Muscle of leg (tissue), 11 donors: ENCODE data around the gene LRWD1. TPM values are rescaled to one million over a fixed set of nuclear protein-coding genes. Genes with fewer than 3 reads are reported as not detected.
"Not testable (repeated sequence)": the region's sequence is repeated elsewhere in the genome, so short reads cannot be mapped to it uniquely, and the experiment has no call there.

Experiments used
- DNase-seq: peaks from one replicate; pipeline ENCODE4 v3.0.0; 2013
- H3K27ac ChIP-seq: one replicate; pipeline ENCODE4 v1.5.1; 2013; ENCODE audit warnings: mild to moderate bottlenecking, low read length, control low read depth
- H3K27me3 ChIP-seq: one replicate; pipeline ENCODE4 v1.6.1; 2013; ENCODE audit warnings: low read length; ENCODE audit not compliant: control insufficient read depth, insufficient read depth
- H3K36me3 ChIP-seq: one replicate; pipeline ENCODE4 v1.6.1; 2013; ENCODE audit warnings: low read length; ENCODE audit not compliant: control insufficient read depth, insufficient read depth
- H3K4me1 ChIP-seq: one replicate; pipeline ENCODE4 v1.6.1; 2013; ENCODE audit warnings: low read length; ENCODE audit not compliant: control insufficient read depth, insufficient read depth
- H3K4me3 ChIP-seq: one replicate; pipeline ENCODE4 v1.5.1; 2013; ENCODE audit warnings: low read length, control low read depth
- H3K9me3 ChIP-seq: replicated peaks from 2 replicates; pipeline ENCODE4 v1.6.1; 2013; ENCODE audit warnings: low read depth, low read length; ENCODE audit not compliant: control insufficient read depth
- WGBS: methylation state at CpG from one replicate; pipeline ENCODE4 v1.1.5; 2013; ENCODE audit warnings: missing lambda C conversion rate; ENCODE audit not compliant: insufficient coverage; 5-methylcytosine and 5-hydroxymethylcytosine counted together
- polyA plus RNA-seq, 8 donors: library from polyadenylated mRNA; unstranded; fragments of 120-200 nt; gene quantifications; one replicate each; pipeline versions ENCODE4 v1.2.1 to v1.2.3, GENCODE V29; 2013; ENCODE audit warnings: inconsistent platforms in 1 of 8, low replicate concordance in 1 of 8; ENCODE audit not compliant: insufficient read length in 8 of 8, insufficient read depth in 1 of 8
- total RNA-seq: library from RNA; stranded (reverse); fragments of 120-200 nt; gene quantifications from one replicate; pipeline ENCODE4 v1.2.4, GENCODE V29; 2013

LRWD1 gene
- total and polyA plus RNA-seq, 9 donors: 10.2 to 14.5 (median 12.5) TPM

GRCh38 chr7:102512642-102513221 lies 47.9 kb downstream of the LRWD1 start:
- no CpG with 5 or more reads among the region's 5 CpGs for WGBS

GRCh38 chr7:102514881-102515721 lies 50.3 kb downstream of the LRWD1 start:
- H3K9me3 ChIP-seq, H3K4me1 ChIP-seq, H3K36me3 ChIP-seq, H3K27me3 ChIP-seq, H3K27ac ChIP-seq, DNase-seq, H3K4me3 ChIP-seq: not testable (repeated sequence)
- no CpG with 5 or more reads among the region's 15 CpGs for WGBS

More at GRCh38 chr7:102512642-102513221, 47.9 kb downstream of the LRWD1 start:
- H3K36me3 ChIP-seq, H3K9me3 ChIP-seq, H3K27me3 ChIP-seq, H3K4me1 ChIP-seq: not testable (repeated sequence)
- peak; percentile 97 for DNase-seq
- peak overlapping the region; percentile 88 for H3K27ac ChIP-seq
- H3K4me3 ChIP-seq: peak overlapping the region; percentile 17

DNA sequence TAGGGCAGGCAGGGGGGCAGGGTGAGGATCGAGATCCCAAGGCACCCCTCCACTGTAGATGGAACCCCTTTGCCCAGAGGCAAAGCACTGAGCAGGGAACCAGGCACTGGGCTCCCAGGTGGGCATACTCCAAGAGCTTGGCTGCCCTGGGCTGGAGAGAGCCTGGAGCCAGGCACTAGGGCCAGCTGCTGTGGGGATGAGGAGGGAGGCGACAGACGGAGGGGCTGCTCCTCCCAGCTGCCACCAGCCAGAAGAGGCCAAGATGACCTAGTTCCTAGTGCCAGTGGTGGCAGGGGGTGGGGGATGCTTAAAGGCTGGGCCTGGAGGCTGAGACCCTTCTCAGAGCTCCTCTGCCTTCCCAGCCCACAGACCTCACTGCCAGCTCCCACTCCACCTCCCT lies 51.1 kb downstream of the LRWD1 start:
- H3K4me1 ChIP-seq, H3K27ac ChIP-seq, H3K4me3 ChIP-seq, H3K9me3 ChIP-seq, DNase-seq, H3K27me3 ChIP-seq, H3K36me3 ChIP-seq: not testable (repeated sequence)
- WGBS: no CpG with 5 or more reads among the region's 3 CpGs

DNA sequence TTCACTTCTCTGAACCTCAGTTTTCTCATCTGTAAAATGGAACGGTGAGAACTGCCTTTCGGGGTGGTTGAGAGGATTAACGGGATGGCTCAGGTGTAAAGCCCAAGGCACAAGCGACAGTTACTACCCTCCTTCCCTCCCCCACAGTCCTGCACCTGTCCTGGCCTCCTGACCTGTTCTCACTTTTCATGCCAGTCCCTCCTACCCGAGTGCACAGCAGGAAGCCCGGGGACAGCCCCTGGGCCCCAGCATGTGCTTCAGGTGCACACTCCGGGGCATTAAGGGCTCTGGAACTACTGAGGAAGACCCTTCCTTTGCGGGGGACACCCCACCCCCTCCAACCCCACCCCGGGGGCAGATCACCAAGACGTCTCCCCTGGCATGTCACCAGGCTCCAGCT lies 52.2 kb downstream of the LRWD1 start:
- not testable (repeated sequence) for H3K27ac ChIP-seq, H3K27me3 ChIP-seq, H3K9me3 ChIP-seq, DNase-seq, H3K4me1 ChIP-seq, H3K4me3 ChIP-seq, H3K36me3 ChIP-seq
- no CpG with 5 or more reads among the region's 10 CpGs for WGBS

GRCh38 chr7:102517550-102518147 lies 52.9 kb downstream of the LRWD1 start, which contains the start of gene RASA4B:
Gene RASA4B (minus strand): TSS chr7:102517777. CDS start chr7:102517710, 67 bp downstream.
- no CpG with 5 or more reads among the region's 61 CpGs for WGBS
- peak; percentile 1 for DNase-seq
- not testable (repeated sequence) for H3K9me3 ChIP-seq, H3K36me3 ChIP-seq, H3K27ac ChIP-seq, H3K4me1 ChIP-seq, H3K27me3 ChIP-seq
- H3K4me3 ChIP-seq: peak within 1 kb of the TSS; percentile 32

DNA sequence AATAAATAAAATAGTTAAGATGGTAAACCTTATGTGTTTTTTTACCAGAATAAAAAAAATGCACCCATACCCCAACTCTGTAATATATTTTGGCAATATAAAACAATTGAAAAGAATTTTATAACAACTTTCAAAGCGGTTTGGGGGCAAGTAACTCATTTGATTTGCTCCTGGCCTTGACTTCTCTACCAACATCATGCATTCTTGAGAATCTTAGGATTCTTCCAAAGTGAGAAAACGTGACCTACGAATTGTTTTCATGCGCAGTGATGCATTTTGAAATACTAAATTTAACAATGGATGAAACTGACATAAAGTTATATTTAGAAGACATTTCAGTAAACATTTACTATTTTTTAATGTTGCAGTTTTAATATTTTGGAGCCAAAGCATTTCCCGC lies 56.0 kb downstream of the LRWD1 start:
- H3K27ac ChIP-seq, DNase-seq, H3K4me3 ChIP-seq, H3K36me3 ChIP-seq, H3K4me1 ChIP-seq, H3K9me3 ChIP-seq, H3K27me3 ChIP-seq: not testable (repeated sequence)
- WGBS: no CpG with 5 or more reads among the region's 5 CpGs

Other genes starting within 250 kb of the LRWD1 start
- 4.4 TPM for gene SH2B2, start 178.1 kb upstream of the LRWD1 start, total RNA-seq
- gene SH2B2, start 178.1 kb upstream of the LRWD1 start, polyA plus RNA-seq: 10 to 100 TPM in 6 of 8 donors, 1 to 10 TPM in 2; 8.7 to 16.4 (median 13.9) TPM
- not detected for gene SPDYE6, start 108.5 kb upstream of the LRWD1 start, total RNA-seq
- 1 to 10 TPM in 7 of 8 donors, under 1 TPM in 1; 0.85 to 4.9 (median 2.4) TPM for gene SPDYE6, start 108.5 kb upstream of the LRWD1 start, polyA plus RNA-seq
- gene PRKRIP1, start 68.6 kb upstream of the LRWD1 start, total RNA-seq: 26.4 TPM
- gene PRKRIP1, start 68.6 kb upstream of the LRWD1 start, polyA plus RNA-seq: 10 to 100 TPM; 24.9 to 33.5 (median 29.4) TPM
- gene ORAI2, start 31.4 kb upstream of the LRWD1 start, total RNA-seq: 7.0 TPM
- gene ORAI2, start 31.4 kb upstream of the LRWD1 start, polyA plus RNA-seq: 10 to 100 TPM in 5 of 8 donors, 1 to 10 TPM in 3; 8.2 to 17.8 (median 11.8) TPM
- 12.1 TPM for gene ALKBH4, start 121 bp upstream of the LRWD1 start, total RNA-seq
- 10 to 100 TPM in 4 of 8 donors, 1 to 10 TPM in 4; 7.4 to 12.2 (median 9.6) TPM for gene ALKBH4, start 121 bp upstream of the LRWD1 start, polyA plus RNA-seq
- gene POLR2J, start 13.9 kb downstream of the LRWD1 start, total RNA-seq: 45.7 TPM
- 10 to 100 TPM; 29.8 to 38.4 (median 33.5) TPM for gene POLR2J, start 13.9 kb downstream of the LRWD1 start, polyA plus RNA-seq
- 8.9 TPM for gene RASA4B, start 52.8 kb downstream of the LRWD1 start, total RNA-seq
- gene RASA4B, start 52.8 kb downstream of the LRWD1 start, polyA plus RNA-seq: 10 to 100 TPM in 7 of 8 donors, 1 to 10 TPM in 1; 7.1 to 26.7 (median 14.5) TPM
- 2.8 TPM for gene UPK3BL2, start 78.7 kb downstream of the LRWD1 start, total RNA-seq
- gene UPK3BL2, start 78.7 kb downstream of the LRWD1 start, polyA plus RNA-seq: 10 to 100 TPM in 4 of 8 donors, 1 to 10 TPM in 3, under 1 TPM in 1; 0.82 to 18.3 (median 9.5) TPM
- 0.04 TPM for gene SPDYE2, start 86.2 kb downstream of the LRWD1 start, total RNA-seq
- 10 to 100 TPM in 1 of 8 donors, 1 to 10 TPM in 6, under 1 TPM in 1; 0.70 to 13.6 (median 3.3) TPM for gene SPDYE2, start 86.2 kb downstream of the LRWD1 start, polyA plus RNA-seq
- 19.8 TPM for gene POLR2J3, start 107.6 kb downstream of the LRWD1 start, total RNA-seq
- gene POLR2J3, start 107.6 kb downstream of the LRWD1 start, polyA plus RNA-seq: 10 to 100 TPM; 40.2 to 66.3 (median 55.7) TPM
- 13.7 TPM for gene RASA4, start 151.8 kb downstream of the LRWD1 start, total RNA-seq
- gene RASA4, start 151.8 kb downstream of the LRWD1 start, polyA plus RNA-seq: 10 to 100 TPM; 19.3 to 48.2 (median 34.4) TPM
- 7.3 TPM for gene UPK3BL1, start 177.8 kb downstream of the LRWD1 start, total RNA-seq
- 10 to 100 TPM in 4 of 8 donors, 1 to 10 TPM in 4; 2.2 to 35.0 (median 8.9) TPM for gene UPK3BL1, start 177.8 kb downstream of the LRWD1 start, polyA plus RNA-seq
- not detected for gene SPDYE2B, start 185.3 kb downstream of the LRWD1 start, total RNA-seq
- gene SPDYE2B, start 185.3 kb downstream of the LRWD1 start, polyA plus RNA-seq: 1 to 10 TPM in 4 of 8 donors, under 1 TPM in 4; 0.26 to 3.9 (median 1.0) TPM
- 3.3 TPM for gene POLR2J2, start 206.7 kb downstream of the LRWD1 start, total RNA-seq
- 1 to 10 TPM in 3 of 8 donors, under 1 TPM in 4, not detected in 1; 0.25 to 2.3 (median 0.75) TPM for gene POLR2J2, start 206.7 kb downstream of the LRWD1 start, polyA plus RNA-seq